ENCODE data around the gene SLC6A6.

The SLC6A6 gene

GRCh38 chr3:14496351-14496750, 93.9 kb downstream of the SLC6A6 start:
- DNase-seq (ENCODE audit: low read depth) = no peak
- no peak overlapping the region for H3K4me3 ChIP-seq (ENCODE audit: low read length)

GRCh38 chr3:14497321-14497720, 94.9 kb downstream of the SLC6A6 start:
- H3K4me3 ChIP-seq (ENCODE audit: low read length) = no peak overlapping the region
- DNase-seq (ENCODE audit: low read depth) = no peak
- TF ChIP-seq, protein P1, sequence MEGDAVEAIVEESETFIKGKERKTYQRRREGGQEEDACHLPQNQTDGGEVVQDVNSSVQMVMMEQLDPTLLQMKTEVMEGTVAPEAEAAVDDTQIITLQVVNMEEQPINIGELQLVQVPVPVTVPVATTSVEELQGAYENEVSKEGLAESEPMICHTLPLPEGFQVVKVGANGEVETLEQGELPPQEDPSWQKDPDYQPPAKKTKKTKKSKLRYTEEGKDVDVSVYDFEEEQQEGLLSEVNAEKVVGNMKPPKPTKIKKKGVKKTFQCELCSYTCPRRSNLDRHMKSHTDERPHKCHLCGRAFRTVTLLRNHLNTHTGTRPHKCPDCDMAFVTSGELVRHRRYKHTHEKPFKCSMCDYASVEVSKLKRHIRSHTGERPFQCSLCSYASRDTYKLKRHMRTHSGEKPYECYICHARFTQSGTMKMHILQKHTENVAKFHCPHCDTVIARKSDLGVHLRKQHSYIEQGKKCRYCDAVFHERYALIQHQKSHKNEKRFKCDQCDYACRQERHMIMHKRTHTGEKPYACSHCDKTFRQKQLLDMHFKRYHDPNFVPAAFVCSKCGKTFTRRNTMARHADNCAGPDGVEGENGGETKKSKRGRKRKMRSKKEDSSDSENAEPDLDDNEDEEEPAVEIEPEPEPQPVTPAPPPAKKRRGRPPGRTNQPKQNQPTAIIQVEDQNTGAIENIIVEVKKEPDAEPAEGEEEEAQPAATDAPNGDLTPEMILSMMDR (conservative IDR thresholded peaks at IDR 0.05; ENCODE audit: low read depth, low read length) = no peak

More at GRCh38 chr3:14496351-14496750, 93.9 kb downstream of the SLC6A6 start:
- TF ChIP-seq, protein P1 (conservative IDR thresholded peaks at IDR 0.05; ENCODE audit: low read depth, low read length) = no peak

DNA sequence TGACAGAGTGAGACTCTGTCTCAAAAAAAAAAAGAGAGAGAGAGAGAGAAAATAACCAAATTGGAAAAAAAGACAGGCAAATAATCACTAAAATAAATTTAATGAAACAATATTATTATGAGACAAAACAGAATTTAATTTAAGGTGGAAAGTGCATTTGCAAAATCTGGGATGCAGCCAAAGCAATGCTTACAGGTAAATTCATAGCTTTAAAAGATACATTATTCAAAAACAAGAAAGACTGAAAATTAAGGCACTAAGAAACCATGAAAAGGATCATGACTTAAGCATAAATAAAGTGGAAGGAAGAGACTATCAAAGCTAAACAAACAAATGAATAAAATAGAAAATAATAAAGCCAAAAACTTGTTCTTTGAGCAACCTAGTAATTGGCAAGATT, 100.1 kb downstream of the SLC6A6 start:
- no peak overlapping the region for H3K4me3 ChIP-seq (ENCODE audit: low read length)
- no peak for DNase-seq (ENCODE audit: low read depth)
- TF ChIP-seq, protein P1 (conservative IDR thresholded peaks at IDR 0.05; ENCODE audit: low read depth, low read length) = no peak

DNA sequence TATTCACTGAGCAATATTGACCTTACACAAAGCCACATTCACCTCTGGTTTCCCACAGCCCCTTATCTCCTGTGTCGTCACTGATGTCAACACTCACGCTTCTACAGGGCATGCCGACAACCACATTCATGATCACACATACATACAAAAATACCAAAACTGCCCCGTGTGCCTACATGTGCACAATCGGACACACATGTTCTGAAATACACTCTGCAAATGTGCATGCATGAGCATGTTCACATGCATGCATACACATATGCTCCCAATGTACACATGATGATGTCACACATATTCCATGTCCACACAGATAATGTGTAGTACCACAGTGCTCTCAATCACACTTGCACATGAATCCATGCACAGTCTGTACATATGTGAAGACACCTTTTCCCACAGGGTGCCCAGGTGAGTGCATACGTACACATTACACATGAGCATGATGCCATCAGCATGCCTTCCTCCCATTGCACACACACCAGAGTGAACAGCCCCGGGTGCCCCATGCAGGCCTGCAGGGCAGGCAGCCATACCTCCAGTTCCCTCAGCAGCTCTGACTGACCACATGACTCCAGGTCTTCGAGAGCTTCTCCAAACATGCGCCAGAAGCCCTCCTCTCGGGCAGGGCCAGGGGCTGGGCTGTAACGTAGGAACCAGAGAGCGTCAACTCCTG, 100.8 kb downstream of the SLC6A6 start:
- DNase-seq (ENCODE audit: low read depth) = no peak
- TF ChIP-seq, protein P1 (conservative IDR thresholded peaks at IDR 0.05; ENCODE audit: low read depth, low read length) = no peak
- no peak overlapping the region for H3K4me3 ChIP-seq (ENCODE audit: low read length)

- DNase-seq (ENCODE audit: low read depth) = no peak
- H3K4me3 ChIP-seq (ENCODE audit: low read length) = no peak overlapping the region
- TF ChIP-seq, protein P1 (conservative IDR thresholded peaks at IDR 0.05; ENCODE audit: low read depth, low read length) = no peak
Observed at GRCh38 chr3:14503706-14504065, 101.3 kb downstream of the SLC6A6 start.

- TF ChIP-seq, protein P1 (conservative IDR thresholded peaks at IDR 0.05; ENCODE audit: low read depth, low read length) = no peak
- no peak for DNase-seq (ENCODE audit: low read depth)
Observed at GRCh38 chr3:14505001-14505802, 102.8 kb downstream of the SLC6A6 start.

More at GRCh38 chr3:14505001-14505802, 102.8 kb downstream of the SLC6A6 start:
- no peak overlapping the region for H3K4me3 ChIP-seq (ENCODE audit: low read length)

All from retinal pigment epithelial cell (primary cell).